Thoracic aorta (tissue), 2 donors: Measurements from ENCODE around the gene JCAD. TPM values are rescaled to one million over a fixed set of nuclear protein-coding genes. Genes with fewer than 3 reads are reported as not detected.

Experiments
- ATAC-seq: fragments of 150-250 bp; one replicate; pipeline ENCODE4 v1.8.0; 2017; ENCODE audit warnings: low read depth; ENCODE audit not compliant: insufficient number of reproducible peaks, low FRiP score
- DNase-seq: peaks from one replicate; pipeline ENCODE4 v3.0.0-alpha.2; 2020; ENCODE audit warnings: low spot score
- H3K27ac ChIP-seq, 2 donors: fragments of 200-600 bp; sonication (generic); 1 replicate in 1 of 2; 2 replicates in 1 of 2; pipeline ENCODE4 v1.5.1; 2016; ENCODE audit warnings: mild to moderate bottlenecking in 2 of 2, moderate library complexity in 2 of 2
- H3K27me3 ChIP-seq: fragments of 200-600 bp; sonication (generic); replicated peaks from 2 replicates; pipeline ENCODE4 v1.6.0; 2016; ENCODE audit warnings: mild to moderate bottlenecking; ENCODE audit not compliant: insufficient read depth
- H3K36me3 ChIP-seq: fragments of 200-600 bp; sonication (generic); one replicate; pipeline ENCODE4 v1.5.1; 2016
- H3K4me1 ChIP-seq, 2 donors: fragments of 200-600 bp; sonication (generic); 1 replicate in 1 of 2; 2 replicates in 1 of 2; pipeline versions ENCODE4 v1.5.1 to v1.6.0; 2016; ENCODE audit warnings: low read depth in 2 of 2, mild to moderate bottlenecking in 1 of 2; ENCODE audit not compliant: control insufficient read depth in 1 of 2
- H3K4me3 ChIP-seq: fragments of 200-600 bp; sonication (generic); 2 replicates; pipeline ENCODE4 v1.5.1; 2016; ENCODE audit warnings: mild to moderate bottlenecking
- H3K9me3 ChIP-seq: fragments of 200-600 bp; sonication (generic); 2 replicates; pipeline ENCODE4 v1.5.1; 2016
- total RNA-seq, 2 donors: library from RNA; depleted of rRNA; stranded (reverse); fragments of >200 nt; gene quantifications; one replicate each; pipeline versions ENCODE4 v1.1.0 to v1.2.3, GENCODE V29; 2016
- TF ChIP-seq, protein P1 (sequence below): fragments of 200-600 bp; sonication (generic); IDR thresholded peaks from one replicate; pipeline ENCODE4 v1.5.1; 2019; ENCODE audit warnings: antibody characterized with exemption

Gene JCAD
- total RNA-seq, 2 donors from 2014 or later, result 46.3 to 103 TPM

DNA sequence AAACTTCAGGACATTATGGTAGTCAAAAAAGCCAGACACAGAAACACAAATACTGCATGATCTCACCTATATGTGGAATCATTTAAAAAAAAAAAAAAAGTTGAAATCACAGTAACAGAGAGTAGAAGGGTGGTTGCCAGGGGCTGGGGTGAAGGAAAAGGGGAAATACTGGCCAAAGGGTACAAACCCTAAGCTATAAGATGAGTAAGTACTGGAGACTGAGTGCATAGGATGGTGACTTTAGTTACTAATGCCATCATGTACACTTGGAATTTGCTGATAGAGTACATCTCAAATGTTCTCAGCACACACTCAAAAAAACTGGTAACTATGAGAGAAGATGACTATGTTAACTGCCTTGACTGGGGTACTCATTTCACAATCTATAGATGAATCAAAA is 39.9 kb downstream of the JCAD start:
- no peaks in the 10 kb centered on the region for H3K9me3 ChIP-seq
- no peak for ATAC-seq
- no peaks in the 10 kb centered on the region for H3K27me3 ChIP-seq
- H3K27ac ChIP-seq, result no peak overlapping the region
- no peak overlapping the region for H3K4me3 ChIP-seq
- H3K36me3 ChIP-seq, result no peaks in the 10 kb centered on the region
- TF ChIP-seq, protein P1, sequence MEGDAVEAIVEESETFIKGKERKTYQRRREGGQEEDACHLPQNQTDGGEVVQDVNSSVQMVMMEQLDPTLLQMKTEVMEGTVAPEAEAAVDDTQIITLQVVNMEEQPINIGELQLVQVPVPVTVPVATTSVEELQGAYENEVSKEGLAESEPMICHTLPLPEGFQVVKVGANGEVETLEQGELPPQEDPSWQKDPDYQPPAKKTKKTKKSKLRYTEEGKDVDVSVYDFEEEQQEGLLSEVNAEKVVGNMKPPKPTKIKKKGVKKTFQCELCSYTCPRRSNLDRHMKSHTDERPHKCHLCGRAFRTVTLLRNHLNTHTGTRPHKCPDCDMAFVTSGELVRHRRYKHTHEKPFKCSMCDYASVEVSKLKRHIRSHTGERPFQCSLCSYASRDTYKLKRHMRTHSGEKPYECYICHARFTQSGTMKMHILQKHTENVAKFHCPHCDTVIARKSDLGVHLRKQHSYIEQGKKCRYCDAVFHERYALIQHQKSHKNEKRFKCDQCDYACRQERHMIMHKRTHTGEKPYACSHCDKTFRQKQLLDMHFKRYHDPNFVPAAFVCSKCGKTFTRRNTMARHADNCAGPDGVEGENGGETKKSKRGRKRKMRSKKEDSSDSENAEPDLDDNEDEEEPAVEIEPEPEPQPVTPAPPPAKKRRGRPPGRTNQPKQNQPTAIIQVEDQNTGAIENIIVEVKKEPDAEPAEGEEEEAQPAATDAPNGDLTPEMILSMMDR, result no peak
- H3K4me1 ChIP-seq, result peaks cover 20 to 42% of the 10 kb centered on the region in 2 donors
- DNase-seq, result no peak

DNA sequence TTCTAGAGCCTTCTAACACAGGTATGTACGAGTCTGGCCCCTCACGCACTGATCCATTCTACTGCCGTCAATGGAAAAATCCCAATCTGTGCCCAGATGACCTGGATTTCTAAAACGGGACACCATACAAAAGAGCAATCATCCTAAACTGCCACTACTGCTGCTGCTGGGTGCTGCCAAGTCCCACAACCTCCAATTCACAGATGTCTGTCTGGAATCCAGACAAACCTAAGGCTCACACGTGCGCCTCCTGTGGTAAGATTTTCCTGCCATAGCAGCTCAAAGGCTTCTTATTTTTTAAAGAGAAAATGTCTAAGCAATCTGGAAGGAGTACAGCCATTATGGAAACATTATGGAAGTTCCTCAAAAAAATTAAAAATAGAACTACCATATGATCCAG is 40.9 kb downstream of the JCAD start:
- ATAC-seq (no peak), DNase-seq (no peak)
- no peaks in the 10 kb centered on the region for H3K9me3 ChIP-seq
- TF ChIP-seq, protein P1, result peak; percentile 10
- H3K4me3 ChIP-seq, result peak overlapping the region; percentile 39
- H3K36me3 ChIP-seq, result no peaks in the 10 kb centered on the region
- H3K27me3 ChIP-seq, result no peaks in the 10 kb centered on the region
- H3K27ac ChIP-seq, result peak overlapping the region; percentile 65 to 74
- H3K4me1 ChIP-seq, result peaks cover 27 to 52% of the 10 kb centered on the region in 2 donors

DNA sequence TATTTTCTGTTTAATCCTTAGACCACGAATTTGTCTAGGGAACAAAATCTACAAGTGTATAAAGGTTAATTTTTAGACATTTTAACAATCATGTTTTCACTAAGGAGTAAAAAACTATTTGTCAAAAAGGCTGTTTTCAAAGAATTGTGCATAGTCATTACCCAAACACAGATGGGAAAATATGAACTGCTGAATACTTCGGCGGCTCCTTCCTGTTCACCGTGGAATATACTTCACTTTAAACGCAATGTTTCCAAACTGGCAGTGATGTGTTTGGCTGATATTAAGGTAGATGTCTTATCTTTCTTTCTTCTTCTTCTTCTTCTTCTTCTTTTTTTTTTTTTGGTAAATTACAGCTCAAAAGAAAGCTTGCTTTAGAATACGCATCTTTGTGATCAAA is 41.4 kb downstream of the JCAD start:
- TF ChIP-seq, protein P1, result no peak
- ATAC-seq (no peak), DNase-seq (no peak)
- Histone ChIP-seq H3K36me3 (no peaks in the 10 kb centered on the region), H3K4me1 (peaks cover 27 to 57% of the 10 kb centered on the region in 2 donors), H3K27me3 (no peaks in the 10 kb centered on the region), H3K4me3 (peak overlapping the region; percentile 39), H3K27ac (peak overlapping the region; percentile 65 to 74), H3K9me3 (no peaks in the 10 kb centered on the region)

DNA sequence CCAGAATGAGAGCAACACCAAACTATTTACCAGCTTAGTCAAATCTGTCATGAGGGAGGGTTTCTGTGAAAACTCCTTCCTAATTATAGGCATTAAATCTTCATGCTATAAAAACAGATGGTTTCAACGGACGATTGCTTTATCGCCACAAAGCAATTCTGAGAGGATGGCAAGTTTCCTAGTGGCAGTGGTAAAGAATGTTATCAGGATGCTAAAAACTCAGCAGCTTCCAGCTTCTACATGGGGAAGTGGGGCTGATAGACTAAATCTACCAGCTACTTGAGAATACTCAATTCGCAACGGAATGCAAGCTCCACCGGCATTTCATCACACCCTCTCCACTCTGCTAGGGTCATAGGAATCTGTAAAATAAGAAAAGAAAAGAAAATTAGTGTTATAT is 41.8 kb downstream of the JCAD start:
- Histone ChIP-seq H3K36me3 (no peaks in the 10 kb centered on the region), H3K27ac (peak overlapping the region; percentile 65 to 74), H3K9me3 (no peaks in the 10 kb centered on the region), H3K27me3 (no peaks in the 10 kb centered on the region), H3K4me3 (peak overlapping the region; percentile 39), H3K4me1 (peaks cover 27 to 60% of the 10 kb centered on the region in 2 donors)
- ATAC-seq (no peak), DNase-seq (no peak)
- TF ChIP-seq, protein P1, result no peak

DNA sequence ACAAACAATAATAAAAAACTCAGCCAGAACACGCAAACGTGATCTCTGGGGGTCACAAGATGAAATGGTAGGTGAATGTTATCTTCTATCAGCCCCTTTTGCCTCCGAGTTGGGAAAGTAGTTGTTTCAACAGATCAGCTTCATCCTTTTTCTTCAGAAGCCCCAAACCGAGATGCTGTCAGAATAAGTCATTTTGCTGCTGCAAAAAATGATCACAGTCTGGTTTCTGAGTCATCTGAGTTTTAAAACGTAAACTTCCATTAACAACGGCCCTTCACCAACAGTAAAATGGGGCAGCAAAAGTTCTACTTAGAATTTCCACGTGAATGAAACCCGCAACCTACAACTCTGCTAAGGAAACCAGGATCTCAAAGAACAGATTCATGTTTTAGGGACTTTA is 44.9 kb downstream of the JCAD start:
- Histone ChIP-seq H3K27ac (no peak overlapping the region), H3K4me3 (no peak overlapping the region), H3K9me3 (no peaks in the 10 kb centered on the region), H3K4me1 (peaks cover 27 to 68% of the 10 kb centered on the region in 2 donors), H3K27me3 (no peaks in the 10 kb centered on the region), H3K36me3 (no peaks in the 10 kb centered on the region)
- ATAC-seq, result no peak
- no peak for DNase-seq
- TF ChIP-seq, protein P1, result no peak
